HG03060 (cell line): Measurements from ENCODE around the gene ROPN1.

Experiments
- ATAC-seq: cut with Tn5 transposase; IDR thresholded peaks from one replicate; pipeline ENCODE4 v1.9.1; 2021; ENCODE audit warnings: low read depth, moderate number of reproducible peaks; ENCODE audit not compliant: unreplicated experiment

Gene ROPN1

GRCh38 chr3:123951522-123952447 lies 40.1 kb downstream of the ROPN1 start:
- ATAC-seq = no peak

- ATAC-seq = no peak
These were observed 42.3 kb downstream of the ROPN1 start for GRCh38 chr3:123949641-123950040.

- ATAC-seq = no peak
These were observed 43.5 kb downstream of the ROPN1 start for GRCh38 chr3:123948449-123948848.

- no peak for ATAC-seq
These were observed 44.4 kb downstream of the ROPN1 start for GRCh38 chr3:123947482-123947881.

- ATAC-seq = no peak
These were observed 50.4 kb downstream of the ROPN1 start for GRCh38 chr3:123941542-123941941.

GRCh38 chr3:123941121-123941520 lies 50.8 kb downstream of the ROPN1 start:
- no peak for ATAC-seq

GRCh38 chr3:123939706-123940105 lies 52.2 kb downstream of the ROPN1 start:
- ATAC-seq = no peak

- ATAC-seq = no peak
These were observed 55.5 kb downstream of the ROPN1 start for GRCh38 chr3:123936400-123936799.

GRCh38 chr3:123935830-123936229 lies 56.1 kb downstream of the ROPN1 start:
- no peak for ATAC-seq

- no peak for ATAC-seq
These were observed 57.7 kb downstream of the ROPN1 start for GRCh38 chr3:123934250-123934649.

- ATAC-seq = no peak
These were observed 61.5 kb downstream of the ROPN1 start for GRCh38 chr3:123930445-123930844.

- ATAC-seq = no peak
These were observed 62.6 kb downstream of the ROPN1 start for GRCh38 chr3:123929325-123929724.

GRCh38 chr3:123926396-123926795 lies 65.5 kb downstream of the ROPN1 start:
- ATAC-seq = no peak

- ATAC-seq = no peak
These were observed 71.1 kb downstream of the ROPN1 start for GRCh38 chr3:123920868-123921267.

- no peak for ATAC-seq
These were observed 71.5 kb downstream of the ROPN1 start for GRCh38 chr3:123920383-123920782.

- no peak for ATAC-seq
These were observed 72.6 kb downstream of the ROPN1 start for GRCh38 chr3:123919353-123919752.
